Prostate gland (tissue), 2 donors: Measurements from ENCODE around the gene NAV2.

Source experiments
- POLR2A ChIP-seq: fragments of 450-650 bp; IDR thresholded peaks from one replicate; pipeline ENCODE4 v1.6.1; 2016; ENCODE audit warnings: antibody characterized with exemption, mild to moderate bottlenecking
- TF ChIP-seq, protein P1 (sequence below), 4 experiments: fragments of 200-600 bp in 2 of 4; fragments of 450-650 bp in 2 of 4; sonication (generic) in 2 of 4; IDR thresholded peaks; 1 replicate in 3 of 4; 2 replicates in 1 of 4; pipeline ENCODE4 v1.5.1; 2016 to 2019; ENCODE audit warnings: antibody characterized with exemption in 4 of 4, mild to moderate bottlenecking in 2 of 4, moderate library complexity in 2 of 4

DNA sequence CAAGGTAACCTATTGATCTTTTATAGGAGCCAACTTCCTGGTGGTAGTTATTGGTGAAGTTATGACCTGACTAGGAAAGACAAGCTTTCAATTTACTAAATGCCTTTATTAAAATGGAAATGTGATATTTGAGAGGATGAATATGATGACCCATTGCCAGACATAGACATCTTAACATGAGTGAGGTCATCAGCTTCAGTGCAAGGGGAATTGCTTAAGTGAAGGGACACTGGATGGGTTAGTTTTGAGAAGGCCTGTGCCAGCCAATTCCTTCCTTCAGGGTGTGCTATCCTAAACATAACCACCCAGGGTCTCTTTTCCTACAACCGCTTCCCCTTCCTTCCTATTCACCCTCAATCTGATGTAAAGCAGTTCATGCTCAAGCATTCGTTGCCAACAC lies 21.5 kb downstream of the NAV2 start:
- TF ChIP-seq, protein P1, sequence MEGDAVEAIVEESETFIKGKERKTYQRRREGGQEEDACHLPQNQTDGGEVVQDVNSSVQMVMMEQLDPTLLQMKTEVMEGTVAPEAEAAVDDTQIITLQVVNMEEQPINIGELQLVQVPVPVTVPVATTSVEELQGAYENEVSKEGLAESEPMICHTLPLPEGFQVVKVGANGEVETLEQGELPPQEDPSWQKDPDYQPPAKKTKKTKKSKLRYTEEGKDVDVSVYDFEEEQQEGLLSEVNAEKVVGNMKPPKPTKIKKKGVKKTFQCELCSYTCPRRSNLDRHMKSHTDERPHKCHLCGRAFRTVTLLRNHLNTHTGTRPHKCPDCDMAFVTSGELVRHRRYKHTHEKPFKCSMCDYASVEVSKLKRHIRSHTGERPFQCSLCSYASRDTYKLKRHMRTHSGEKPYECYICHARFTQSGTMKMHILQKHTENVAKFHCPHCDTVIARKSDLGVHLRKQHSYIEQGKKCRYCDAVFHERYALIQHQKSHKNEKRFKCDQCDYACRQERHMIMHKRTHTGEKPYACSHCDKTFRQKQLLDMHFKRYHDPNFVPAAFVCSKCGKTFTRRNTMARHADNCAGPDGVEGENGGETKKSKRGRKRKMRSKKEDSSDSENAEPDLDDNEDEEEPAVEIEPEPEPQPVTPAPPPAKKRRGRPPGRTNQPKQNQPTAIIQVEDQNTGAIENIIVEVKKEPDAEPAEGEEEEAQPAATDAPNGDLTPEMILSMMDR (IDR thresholded peaks at IDR 0.05), result no peak
- no peak for TF ChIP-seq POLR2A
